Urothelium cell line (cell line): ENCODE results near the gene DNAH8.

Experiments used
- DNase-seq: peaks from one replicate; pipeline ENCODE4 v3.0.0; 2011; ENCODE audit warnings: low spot score, mixed read lengths
- FAIRE-seq: peaks from 2 replicates; lab custom pipeline; 2011; peaks lifted over from hg19 to GRCh38; lab: Jason Lieb, UNC

DNAH8 gene

GRCh38 chr6:38701551-38701950, 13.6 kb upstream of the DNAH8 start:
- FAIRE-seq (no peak), DNase-seq (no peak)

- peak; percentile 96 for FAIRE-seq
These were observed 12.3 kb upstream of the DNAH8 start, which contains the start of gene GLO1 for GRCh38 chr6:38702558-38703397. GLO1 (minus strand) TSS chr6:38703145; CDS start chr6:38703054, 91 bp downstream.

GRCh38 chr6:38703949-38704590, 11.0 kb upstream of the DNAH8 start:
- DNase-seq (no peak), FAIRE-seq (no peak)

More at GRCh38 chr6:38702558-38703397, 12.3 kb upstream of the DNAH8 start, which contains the start of gene GLO1:
- peak; percentile 99 for DNase-seq

GRCh38 chr6:38705924-38706323, 9.2 kb upstream of the DNAH8 start:
- DNase-seq: no peak
- FAIRE-seq: no peak

DNA sequence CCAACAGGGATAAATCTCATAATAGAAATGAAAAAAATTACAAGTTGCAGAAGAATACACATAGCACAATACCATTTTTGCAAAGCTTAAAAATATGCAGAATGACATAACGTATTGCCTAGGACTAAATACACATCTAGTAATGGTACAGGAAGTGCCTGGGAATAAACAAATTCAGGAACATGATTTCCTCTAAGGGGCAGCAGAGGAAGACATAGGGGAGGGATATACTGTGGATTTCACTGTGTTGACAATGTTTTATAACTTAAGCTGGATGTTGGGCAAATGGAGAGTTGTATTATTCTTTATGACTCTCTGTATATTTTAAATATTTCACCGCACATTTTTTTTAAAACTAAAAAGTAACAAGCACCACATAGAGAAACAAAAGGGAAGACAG, 6.6 kb upstream of the DNAH8 start:
- no peak for DNase-seq
- no peak for FAIRE-seq

- no peak for DNase-seq
These were observed 1.3 kb upstream of the DNAH8 start for GRCh38 chr6:38713812-38714211.

GRCh38 chr6:38714239-38715015, 684 bp upstream of the DNAH8 start:
- DNase-seq (no peak), FAIRE-seq (no peak)

More at GRCh38 chr6:38713812-38714211, 1.3 kb upstream of the DNAH8 start:
- no peak for FAIRE-seq

DNA sequence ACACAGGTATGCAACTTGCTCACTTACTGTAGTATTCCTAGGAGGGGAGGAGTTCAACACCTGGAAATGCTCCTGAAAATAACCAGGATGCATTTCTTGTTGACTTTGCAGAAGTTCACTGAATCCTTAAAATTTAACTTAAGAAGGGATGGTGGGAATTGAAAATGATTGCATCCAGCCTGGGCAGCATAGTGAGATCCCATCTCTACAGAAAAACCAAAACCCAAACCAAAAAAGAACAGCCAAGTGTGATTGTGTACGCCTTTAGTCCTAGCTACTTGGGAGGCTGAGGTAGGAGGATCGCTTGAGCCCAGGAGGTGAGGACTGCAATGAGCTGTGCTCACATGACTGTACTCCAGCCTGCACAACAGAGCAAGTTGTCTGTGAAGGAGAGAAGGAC, 1.7 kb downstream of the DNAH8 start:
- DNase-seq (no peak), FAIRE-seq (no peak)

DNA sequence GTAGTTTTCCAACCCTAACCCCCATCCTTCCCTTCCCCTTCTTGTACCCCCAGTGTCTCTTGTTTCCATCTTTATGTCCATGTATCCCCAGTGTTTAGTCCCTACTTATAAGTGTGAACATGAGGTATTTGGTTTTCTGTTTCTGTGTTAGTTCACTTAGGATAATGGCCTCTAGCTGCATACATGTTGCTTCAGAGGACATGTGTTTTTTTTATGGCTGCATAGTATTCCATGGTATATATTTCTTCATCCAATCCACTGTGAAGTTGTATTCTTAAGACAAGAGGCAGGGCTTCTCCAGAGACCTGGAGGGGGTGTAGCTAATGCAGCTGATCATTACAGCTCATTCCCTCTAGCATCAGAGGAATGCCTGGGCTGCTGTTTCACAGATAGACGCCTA, 4.2 kb downstream of the DNAH8 start:
- FAIRE-seq (no peak), DNase-seq (no peak)

- FAIRE-seq (peak; percentile 62), DNase-seq (no peak)
These were observed 5.2 kb downstream of the DNAH8 start for GRCh38 chr6:38720295-38720694.

GRCh38 chr6:38722038-38722437, 6.9 kb downstream of the DNAH8 start:
- DNase-seq (no peak), FAIRE-seq (no peak)

- FAIRE-seq (no peak), DNase-seq (no peak)
These were observed 7.7 kb downstream of the DNAH8 start for GRCh38 chr6:38722727-38723334.

- no peak for FAIRE-seq
- no peak for DNase-seq
These were observed 8.7 kb downstream of the DNAH8 start for GRCh38 chr6:38723783-38724182.

DNA sequence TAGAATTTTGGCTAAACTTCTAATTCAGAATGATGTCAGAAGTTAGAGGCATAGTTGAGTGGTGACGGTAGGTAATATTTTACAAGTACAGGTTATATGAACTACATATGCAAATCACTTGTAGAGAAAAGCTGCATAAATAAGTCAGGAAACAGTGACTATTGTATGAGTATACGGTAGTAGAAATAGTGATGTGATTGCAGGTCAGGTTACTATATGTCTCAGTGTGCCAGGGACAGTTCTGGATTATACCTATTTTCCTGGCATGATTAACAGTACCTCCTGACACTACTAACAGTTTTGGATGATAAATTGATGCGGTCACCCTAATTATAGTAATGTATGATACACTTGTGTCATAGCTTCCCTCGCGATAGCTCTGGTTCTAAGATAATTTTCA, 9.2 kb downstream of the DNAH8 start:
- DNase-seq: no peak
- no peak for FAIRE-seq

- no peak for FAIRE-seq
- peak; percentile 36 for DNase-seq
These were observed 10.5 kb downstream of the DNAH8 start for GRCh38 chr6:38725414-38726183.

GRCh38 chr6:38728203-38728602, 13.1 kb downstream of the DNAH8 start:
- DNase-seq (no peak), FAIRE-seq (no peak)

GRCh38 chr6:38730140-38730862, 15.2 kb downstream of the DNAH8 start:
- FAIRE-seq (no peak), DNase-seq (no peak)

DNA sequence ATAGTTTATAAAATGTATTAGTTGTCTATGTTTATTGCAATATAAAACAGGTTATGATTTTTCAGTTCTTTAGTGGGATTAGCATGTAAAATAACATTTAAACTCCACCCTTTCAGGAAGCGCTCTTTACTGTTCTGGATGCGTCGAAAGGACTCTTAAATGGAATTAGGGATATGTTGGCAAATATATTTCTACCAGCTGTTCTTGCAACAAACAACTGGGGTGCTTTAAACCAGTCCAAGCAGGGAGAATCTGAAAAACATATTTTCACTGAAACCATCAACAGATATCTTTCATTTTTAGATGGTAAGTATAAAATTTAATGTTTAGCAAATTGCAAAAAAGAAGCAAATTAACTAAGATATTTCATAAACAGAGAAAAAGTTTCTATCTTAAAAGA, 21.8 kb downstream of the DNAH8 start:
- DNase-seq (no peak), FAIRE-seq (no peak)

DNA sequence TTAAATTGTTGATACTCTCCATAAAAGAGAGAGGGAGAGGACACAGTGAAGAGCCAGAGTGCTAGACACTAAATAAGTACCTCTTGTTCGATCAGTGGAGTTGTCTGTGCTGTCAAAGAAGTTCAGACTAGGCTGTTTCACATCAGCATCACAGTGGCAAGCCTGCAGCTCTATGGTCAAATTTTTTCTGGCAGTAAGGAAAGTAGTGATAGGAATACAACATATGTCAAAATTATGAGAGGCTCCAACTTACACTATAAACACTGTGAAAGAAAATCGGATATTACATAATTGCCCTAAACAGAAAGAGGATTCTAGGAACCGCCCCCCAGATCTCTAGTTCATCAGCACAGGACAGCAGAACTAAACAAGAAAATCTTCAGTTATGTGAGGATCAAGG, 23.1 kb downstream of the DNAH8 start:
- DNase-seq (no peak), FAIRE-seq (no peak)

GRCh38 chr6:38739532-38739931, 24.4 kb downstream of the DNAH8 start:
- FAIRE-seq: no peak

More at GRCh38 chr6:38739532-38739931, 24.4 kb downstream of the DNAH8 start:
- no peak for DNase-seq
